Measurements from ENCODE around the gene SLC51A.

- TF ChIP-seq PHF20 (IDR thresholded peaks at IDR 0.05; ENCODE audit: partially characterized antibody) (no peak), GATAD2B (IDR thresholded peaks at IDR 0.05; ENCODE audit: borderline replicate concordance) (no peak), ZNF324 (CRISPR knock-in tag; IDR thresholded peaks at IDR 0.05) (no peak), USF2 (CRISPR knock-in tag; IDR thresholded peaks at IDR 0.05) (no peak), ESRRB (CRISPR knock-in tag; IDR thresholded peaks at IDR 0.05; ENCODE audit: borderline replicate concordance) (no peak), STAT6 (CRISPR knock-in tag; IDR thresholded peaks at IDR 0.05) (no peak), PKNOX1 (IDR thresholded peaks at IDR 0.05) (no peak), EP300 (IDR thresholded peaks at IDR 0.05; ENCODE audit: low read length) (no peak), FOXO4 (CRISPR knock-in tag; IDR thresholded peaks at IDR 0.05) (no peak), SMAD2 (IDR thresholded peaks at IDR 0.05; ENCODE audit: low read depth, low read length) (no peak), HNRNPUL1 (IDR thresholded peaks at IDR 0.05; ENCODE audit: low read length) (no peak)
- TF ChIP-seq, protein P1, sequence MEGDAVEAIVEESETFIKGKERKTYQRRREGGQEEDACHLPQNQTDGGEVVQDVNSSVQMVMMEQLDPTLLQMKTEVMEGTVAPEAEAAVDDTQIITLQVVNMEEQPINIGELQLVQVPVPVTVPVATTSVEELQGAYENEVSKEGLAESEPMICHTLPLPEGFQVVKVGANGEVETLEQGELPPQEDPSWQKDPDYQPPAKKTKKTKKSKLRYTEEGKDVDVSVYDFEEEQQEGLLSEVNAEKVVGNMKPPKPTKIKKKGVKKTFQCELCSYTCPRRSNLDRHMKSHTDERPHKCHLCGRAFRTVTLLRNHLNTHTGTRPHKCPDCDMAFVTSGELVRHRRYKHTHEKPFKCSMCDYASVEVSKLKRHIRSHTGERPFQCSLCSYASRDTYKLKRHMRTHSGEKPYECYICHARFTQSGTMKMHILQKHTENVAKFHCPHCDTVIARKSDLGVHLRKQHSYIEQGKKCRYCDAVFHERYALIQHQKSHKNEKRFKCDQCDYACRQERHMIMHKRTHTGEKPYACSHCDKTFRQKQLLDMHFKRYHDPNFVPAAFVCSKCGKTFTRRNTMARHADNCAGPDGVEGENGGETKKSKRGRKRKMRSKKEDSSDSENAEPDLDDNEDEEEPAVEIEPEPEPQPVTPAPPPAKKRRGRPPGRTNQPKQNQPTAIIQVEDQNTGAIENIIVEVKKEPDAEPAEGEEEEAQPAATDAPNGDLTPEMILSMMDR (IDR thresholded peaks at IDR 0.05 in 2 of 3, conservative IDR thresholded peaks at IDR 0.05 in 1 of 3; ENCODE audit: insufficient read depth in 2 of 3, low read depth in 1 of 3, low read length in 3 of 3) = no peak
Measured at GRCh38 chr3:196175722-196176121, 40.6 kb upstream of the SLC51A start.

Data from K562 (cell line).